Trophoblast cell (in vitro differentiated cells and primary cell): Measurements from ENCODE around the gene LKAAEAR1.

Source experiments
- DNase-seq, 2 donors: peaks; one replicate each; pipeline ENCODE4 v3.0.0-alpha.2; 2016
- H2AFZ ChIP-seq: 2 replicates; pipeline ENCODE4 v1.6.1; 2013; ENCODE audit warnings: low read length, moderate library complexity, mild to moderate bottlenecking; ENCODE audit not compliant: insufficient read depth, poor library complexity
- H2AK5ac ChIP-seq: 2 replicates; pipeline ENCODE4 v1.6.1; 2013; ENCODE audit warnings: mild to moderate bottlenecking, low read length
- H2BK120ac ChIP-seq: 2 replicates; pipeline ENCODE4 v1.6.1; 2013; ENCODE audit warnings: low read length, mild to moderate bottlenecking, moderate library complexity; ENCODE audit not compliant: insufficient read depth, poor library complexity
- H2BK12ac ChIP-seq: 2 replicates; pipeline ENCODE4 v1.6.1; 2013; ENCODE audit warnings: mild to moderate bottlenecking, low read length, moderate library complexity
- H2BK5ac ChIP-seq: 2 replicates; pipeline ENCODE4 v1.6.1; 2013; ENCODE audit warnings: low read length, low read depth, moderate library complexity, mild to moderate bottlenecking; ENCODE audit not compliant: poor library complexity
- H3K14ac ChIP-seq: 2 replicates; pipeline ENCODE4 v1.6.1; 2013; ENCODE audit warnings: mild to moderate bottlenecking, low read length
- H3K18ac ChIP-seq: 2 replicates; pipeline ENCODE4 v1.6.1; 2013; ENCODE audit warnings: mild to moderate bottlenecking, low read length
- H3K23ac ChIP-seq: 2 replicates; pipeline ENCODE4 v1.6.1; 2013; ENCODE audit warnings: low read length
- H3K27ac ChIP-seq: 2 replicates; pipeline ENCODE4 v1.5.1; 2013; ENCODE audit warnings: low read depth, mild to moderate bottlenecking, inconsistent platforms, low read length, moderate library complexity
- H3K27me3 ChIP-seq: 2 replicates; pipeline ENCODE4 v1.6.1; 2013; ENCODE audit warnings: inconsistent platforms, mild to moderate bottlenecking, low read length, moderate library complexity; ENCODE audit not compliant: insufficient read depth
- H3K36me3 ChIP-seq, 2 experiments: 1 replicate in 1 of 2; 2 replicates in 1 of 2; pipeline ENCODE4 v1.6.1; 2013; ENCODE audit warnings: low read length in 2 of 2, mild to moderate bottlenecking in 2 of 2, moderate library complexity in 1 of 2; ENCODE audit not compliant: insufficient read depth in 2 of 2, control insufficient read depth in 1 of 2
- H3K4ac ChIP-seq: 2 replicates; pipeline ENCODE4 v1.6.1; 2013; ENCODE audit warnings: low read depth, mild to moderate bottlenecking, low read length, moderate library complexity
- H3K4me1 ChIP-seq, 2 experiments: 1 replicate in 1 of 2; 2 replicates in 1 of 2; pipeline ENCODE4 v1.6.1; 2013; ENCODE audit warnings: low read length in 2 of 2, mild to moderate bottlenecking in 2 of 2, moderate library complexity in 1 of 2; ENCODE audit not compliant: insufficient read depth in 2 of 2, control insufficient read depth in 1 of 2
- H3K4me2 ChIP-seq: 2 replicates; pipeline ENCODE4 v1.6.1; 2013; ENCODE audit warnings: inconsistent platforms, mild to moderate bottlenecking, low read length, moderate library complexity
- H3K4me3 ChIP-seq: 2 replicates; pipeline ENCODE4 v1.5.1; 2013; ENCODE audit warnings: mild to moderate bottlenecking, low read depth, low read length, inconsistent platforms
- H3K79me1 ChIP-seq: one replicate; pipeline ENCODE4 v1.6.1; 2013; ENCODE audit warnings: low read length
- H3K79me2 ChIP-seq: 2 replicates; pipeline ENCODE4 v1.6.1; 2013; ENCODE audit warnings: low read length, mild to moderate bottlenecking; ENCODE audit not compliant: control insufficient read depth, insufficient read depth, poor library complexity
- H3K9ac ChIP-seq: 2 replicates; pipeline ENCODE4 v1.6.1; 2013; ENCODE audit warnings: mild to moderate bottlenecking, low read length
- H3K9me3 ChIP-seq: 2 replicates; pipeline ENCODE4 v1.6.1; 2013; ENCODE audit warnings: low read depth, mild to moderate bottlenecking, control low read depth, inconsistent platforms, low read length; ENCODE audit not compliant: insufficient read depth
- H4K12ac ChIP-seq: 2 replicates; pipeline ENCODE4 v1.6.1; 2013; ENCODE audit warnings: low read depth, mild to moderate bottlenecking, low read length, moderate library complexity
- H4K8ac ChIP-seq: 2 replicates; pipeline ENCODE4 v1.6.1; 2013; ENCODE audit warnings: low read depth, mild to moderate bottlenecking, low read length, moderate library complexity
- H4K91ac ChIP-seq: one replicate; pipeline ENCODE4 v1.6.1; 2013; ENCODE audit warnings: low read depth, mild to moderate bottlenecking, low read length, moderate library complexity
- WGBS: extraction: QIAGEN DNeasy Blood & Tissue Kit; methylation state at CpG from one replicate; pipeline ENCODE4 v1.1.7; 2013; ENCODE audit warnings: missing lambda C conversion rate; ENCODE audit not compliant: insufficient read length, insufficient coverage; ENCODE audit errors: extremely low coverage; 5-methylcytosine and 5-hydroxymethylcytosine counted together

The LKAAEAR1 gene

DNA sequence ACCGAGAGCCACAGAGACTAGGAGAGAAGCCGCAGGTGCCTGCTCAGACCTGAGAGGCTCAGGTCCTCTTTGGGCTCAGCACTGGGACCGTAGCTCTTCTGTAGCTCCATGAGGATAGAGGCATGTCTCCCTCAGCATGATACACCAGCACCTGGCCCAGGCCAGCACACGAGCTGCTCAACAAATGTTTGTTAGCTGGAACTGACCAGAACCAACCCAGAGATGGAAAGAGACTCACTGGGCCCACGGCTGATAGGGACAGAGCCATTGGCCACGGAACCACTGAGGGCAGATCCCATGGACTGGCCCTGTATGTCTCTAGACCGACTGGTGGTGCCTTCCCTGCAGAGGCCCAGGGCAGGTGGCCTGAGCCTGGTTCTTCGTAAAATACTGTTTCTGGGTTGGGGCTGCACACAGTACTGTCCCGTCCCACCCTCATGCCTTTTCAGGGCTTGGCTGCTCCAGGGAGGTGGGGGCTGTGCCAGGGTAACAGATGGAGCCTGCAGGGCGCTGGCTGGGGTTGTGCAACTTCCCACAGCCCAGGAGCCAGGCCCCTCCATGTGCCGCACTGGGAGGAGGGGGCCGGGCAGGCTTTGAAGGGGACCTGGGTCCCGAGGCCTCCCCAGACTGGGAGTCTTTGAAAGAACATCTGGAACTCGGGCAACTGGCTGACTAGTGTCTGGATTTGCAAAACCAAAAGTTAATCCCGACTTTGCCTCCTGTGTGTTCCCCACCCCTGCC is 43.0 kb downstream of the LKAAEAR1 start:
- Histone ChIP-seq H2BK5ac (no peak overlapping the region), H3K36me3 (no peaks in the 10 kb centered on the region), H2AK5ac (no peak overlapping the region), H3K23ac (no peak overlapping the region), H3K27me3 (peaks cover 8% of the 10 kb centered on the region), H3K14ac (no peak overlapping the region), H2BK120ac (no peak overlapping the region), H4K91ac (no peak overlapping the region), H3K18ac (no peak overlapping the region), H3K4ac (no peak overlapping the region), H4K12ac (no peak overlapping the region), H3K9me3 (no peaks in the 10 kb centered on the region), H3K9ac (no peak overlapping the region), H3K79me1 (peaks cover 7% of the 10 kb centered on the region), H3K79me2 (peaks cover 3% of the 10 kb centered on the region), H3K27ac (no peak overlapping the region), H3K4me1 (peaks cover 18 to 33% of the 10 kb centered on the region in 2 experiments), H4K8ac (no peak overlapping the region), H2AFZ (no peak overlapping the region), H3K4me2 (no peak overlapping the region), H2BK12ac (no peak overlapping the region), H3K4me3 (no peak overlapping the region)
- DNase-seq, result no peak
- no CpG with 5 or more reads among the region's 15 CpGs for WGBS

DNA sequence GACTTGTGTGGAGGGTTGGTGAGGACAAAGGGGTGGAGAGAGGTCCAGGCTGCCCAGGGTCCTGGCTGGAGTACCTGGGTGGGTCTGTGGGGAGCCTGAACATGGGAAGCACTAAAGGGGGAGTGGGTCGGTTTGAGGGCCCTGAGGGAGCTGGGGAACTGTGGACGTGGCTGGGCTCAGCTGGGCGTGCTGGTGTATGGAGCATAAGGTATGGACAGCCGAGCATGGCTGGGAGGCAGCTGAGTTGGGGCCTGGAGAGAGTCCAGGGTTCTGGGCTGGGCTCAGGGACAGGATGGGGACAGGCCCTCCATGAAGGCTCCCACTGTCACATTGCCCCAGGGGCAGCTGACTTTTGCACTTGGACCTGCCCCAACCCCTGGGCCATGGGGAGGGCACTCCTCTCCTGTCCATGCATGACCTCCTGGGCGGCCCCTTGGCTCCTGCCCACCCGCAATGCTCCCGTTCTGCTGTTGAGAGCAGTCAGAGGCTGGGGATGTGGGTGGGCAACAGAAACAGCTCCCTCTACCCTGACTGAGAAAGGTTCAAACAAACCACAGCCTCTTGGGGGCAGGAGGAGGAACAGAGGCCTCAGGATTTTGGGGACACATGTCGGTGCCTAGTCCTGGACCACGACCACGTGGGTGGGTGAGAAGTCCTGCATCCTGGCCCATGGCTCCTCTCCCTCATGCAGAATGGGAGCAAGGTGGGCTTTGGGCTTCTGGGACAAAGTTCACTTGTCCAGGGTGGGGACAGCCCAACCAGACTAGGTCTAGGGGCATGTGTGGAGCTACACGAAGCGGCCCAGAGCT is 43.8 kb downstream of the LKAAEAR1 start:
- whole genome bisulfite sequencing, result no CpG with 5 or more reads among the region's 12 CpGs
- H2BK120ac ChIP-seq, result no peak overlapping the region
- H2BK5ac ChIP-seq, result no peak overlapping the region
- no peak overlapping the region for H2AK5ac ChIP-seq
- no peak overlapping the region for H3K18ac ChIP-seq
- H3K4ac ChIP-seq, result no peak overlapping the region
- H4K12ac ChIP-seq, result no peak overlapping the region
- DNase-seq, result no peak
- peaks cover 24 to 38% of the 10 kb centered on the region in 2 experiments for H3K4me1 ChIP-seq
- H4K91ac ChIP-seq, result no peak overlapping the region
- H3K79me2 ChIP-seq, result peaks cover 3% of the 10 kb centered on the region
- H2BK12ac ChIP-seq, result no peak overlapping the region
- H3K4me3 ChIP-seq, result no peak overlapping the region
- H3K27me3 ChIP-seq, result peaks cover 8% of the 10 kb centered on the region
- no peak overlapping the region for H3K4me2 ChIP-seq
- no peaks in the 10 kb centered on the region for H3K36me3 ChIP-seq
- H3K27ac ChIP-seq, result no peak overlapping the region
- H4K8ac ChIP-seq, result no peak overlapping the region
- no peak overlapping the region for H2AFZ ChIP-seq
- H3K79me1 ChIP-seq, result peaks cover 7% of the 10 kb centered on the region
- no peaks in the 10 kb centered on the region for H3K9me3 ChIP-seq
- H3K9ac ChIP-seq, result no peak overlapping the region
- H3K14ac ChIP-seq, result no peak overlapping the region
- no peak overlapping the region for H3K23ac ChIP-seq

DNA sequence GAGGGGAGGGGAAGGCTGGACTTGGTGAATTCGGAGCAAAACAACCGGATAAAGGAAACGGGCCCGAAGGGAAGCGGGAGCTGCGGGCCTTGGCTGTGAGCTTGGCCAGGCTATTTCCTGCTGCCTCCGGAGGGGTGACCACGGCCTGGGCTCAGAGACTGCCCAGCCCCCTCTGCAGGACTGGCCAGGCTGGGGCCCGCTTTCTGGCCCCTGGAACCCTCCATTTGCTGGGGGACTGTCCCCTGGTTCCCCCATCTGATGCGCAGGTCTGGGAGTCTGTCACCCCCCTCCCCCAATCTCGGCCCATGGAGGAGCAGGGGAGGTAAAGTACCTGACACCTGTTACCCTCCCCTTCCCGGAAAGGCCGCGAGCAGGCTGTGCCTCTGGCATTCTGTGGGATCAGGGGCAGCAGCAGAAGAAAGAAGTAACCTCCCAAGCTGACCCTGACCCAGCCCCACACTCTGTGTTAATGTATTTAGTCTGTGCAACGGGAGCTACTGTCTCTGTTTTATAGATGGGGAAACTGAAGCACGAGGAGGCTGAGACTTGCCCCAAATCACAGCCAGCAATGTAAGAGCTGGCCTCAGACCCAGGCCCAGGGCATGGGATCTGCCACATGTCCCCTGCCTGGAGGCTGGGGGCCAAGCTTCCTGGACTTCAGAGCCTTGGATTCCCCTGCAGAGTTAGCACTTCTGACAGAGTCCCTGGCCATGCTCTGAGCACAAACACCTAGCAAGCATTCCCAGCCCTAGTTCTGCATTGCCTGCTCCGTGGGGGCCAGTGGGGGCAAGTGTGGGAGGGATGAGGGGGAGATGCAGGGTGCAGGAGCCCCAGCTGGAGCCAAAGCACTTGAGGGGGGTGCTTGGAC is 44.7 kb downstream of the LKAAEAR1 start:
- Histone ChIP-seq H3K23ac (no peak overlapping the region), H2BK5ac (no peak overlapping the region), H3K4me2 (peak overlapping the region; percentile 89), H3K79me1 (peaks cover 7% of the 10 kb centered on the region), H3K36me3 (peaks cover under 1 to 2% of the 10 kb centered on the region in 2 experiments), H3K4ac (no peak overlapping the region), H3K27ac (no peak overlapping the region), H3K18ac (no peak overlapping the region), H3K9me3 (no peaks in the 10 kb centered on the region), H2BK120ac (no peak overlapping the region), H3K14ac (no peak overlapping the region), H2BK12ac (no peak overlapping the region), H4K12ac (no peak overlapping the region), H2AFZ (peak overlapping the region; percentile 7), H2AK5ac (no peak overlapping the region), H3K79me2 (peaks cover 3% of the 10 kb centered on the region), H4K91ac (no peak overlapping the region), H3K4me3 (no peak overlapping the region), H3K27me3 (peaks cover 8% of the 10 kb centered on the region), H3K4me1 (peaks cover 26 to 36% of the 10 kb centered on the region in 2 experiments), H3K9ac (no peak overlapping the region), H4K8ac (peak overlapping the region; percentile 26)
- DNase-seq, result no peak
- no CpG with 5 or more reads among the region's 17 CpGs for WGBS
